K562 (cell line): ENCODE data around the gene ANAPC16. TPM values are rescaled to one million over a fixed set of nuclear protein-coding genes. Genes with fewer than 3 reads are reported as not detected.
A peak's percentile ranks its signal among the peaks of the same experiment; 100 is the strongest.

Experiments
- C11orf30 ChIP-seq: fragments of 450-650 bp; IDR thresholded peaks from 2 replicates; pipeline ENCODE4 v1.6.1; 2016; ENCODE audit warnings: low read depth, mild to moderate bottlenecking
- CUX1 ChIP-seq: fragments of 200-800 bp; sonication (Bioruptor generic); IDR thresholded peaks from 2 replicates; pipeline ENCODE4 v1.6.1; 2016; ENCODE audit warnings: missing genetic modification characterization, missing compliant biosample characterization
- DDX20 ChIP-seq: fragments of 450-650 bp; IDR thresholded peaks from 2 replicates; pipeline ENCODE4 v1.6.1; 2016; ENCODE audit warnings: missing genetic modification characterization, low read depth, mild to moderate bottlenecking, missing compliant biosample characterization, moderate library complexity
- EZH2 ChIP-seq: IDR thresholded peaks from 2 replicates; pipeline ENCODE4 v1.6.1; 2012; ENCODE audit warnings: low read depth, mild to moderate bottlenecking, inconsistent platforms, low read length, borderline replicate concordance
- FOXA1 ChIP-seq: fragments of 450-650 bp; IDR thresholded peaks from 2 replicates; pipeline ENCODE4 v1.6.1; 2016; ENCODE audit warnings: mild to moderate bottlenecking, borderline replicate concordance
- FUS ChIP-seq: fragments of 200-400 bp; formaldehyde crosslinking; optimal IDR thresholded peaks from 2 replicates; pipeline ENCODE3; 2017; ENCODE audit warnings: low read depth, low read length
- HDGF ChIP-seq: fragments of 450-650 bp; IDR thresholded peaks from 2 replicates; pipeline ENCODE4 v1.6.1; 2016
- HNRNPLL ChIP-seq: fragments of 200-400 bp; formaldehyde crosslinking; IDR thresholded peaks from 2 replicates; pipeline ENCODE4 v1.6.1; 2017; ENCODE audit warnings: low read length, low read depth, mild to moderate bottlenecking; ENCODE audit not compliant: poor library complexity, severe bottlenecking
- HOMEZ ChIP-seq: fragments of 250-450 bp; sonication (Bioruptor Pico); IDR thresholded peaks from 2 replicates; pipeline ENCODE4 v1.4.0; 2020; ENCODE audit warnings: mild to moderate bottlenecking, moderate library complexity
- MAFK ChIP-seq: IDR thresholded peaks from 2 replicates; pipeline ENCODE4 v1.6.1; 2011; ENCODE audit warnings: low read length, improper control_type of control experiment
- MEF2D ChIP-seq: conservative IDR thresholded peaks from 2 replicates; pipeline ENCODE4 v1.6.1; 2016; ENCODE audit warnings: low read depth, missing genetic modification characterization, missing compliant biosample characterization
- NCOA2 ChIP-seq, 2 experiments: fragments of 450-650 bp; IDR thresholded peaks; 2 replicates each; pipeline ENCODE4 v1.6.1; 2018; ENCODE audit warnings: mild to moderate bottlenecking in 2 of 2, moderate library complexity in 1 of 2; ENCODE audit not compliant: partially characterized antibody in 2 of 2
- NFYB ChIP-seq: IDR thresholded peaks from 2 replicates; pipeline ENCODE4 v1.6.1; 2011; ENCODE audit warnings: mild to moderate bottlenecking, moderate library complexity; ENCODE audit not compliant: insufficient read length; ENCODE audit errors: extremely low read depth
- PCBP1 ChIP-seq: fragments of 200-400 bp; formaldehyde crosslinking; IDR thresholded peaks from 2 replicates; pipeline ENCODE4 v1.6.1; 2018; ENCODE audit warnings: mild to moderate bottlenecking, low read depth, low read length; ENCODE audit not compliant: poor library complexity, severe bottlenecking
- PHTF2 ChIP-seq: fragments of 250-450 bp; sonication (Bioruptor Pico); IDR thresholded peaks from 2 replicates; pipeline ENCODE4 v1.5.0; 2021; ENCODE audit warnings: mild to moderate bottlenecking
- PML ChIP-seq: IDR thresholded peaks from 2 replicates; pipeline ENCODE4 v1.6.1; 2012; ENCODE audit warnings: low read length, inconsistent platforms
- RAD51 ChIP-seq: fragments of 450-650 bp; IDR thresholded peaks from 2 replicates; pipeline ENCODE4 v1.7.1; 2016; ENCODE audit warnings: low read depth, mild to moderate bottlenecking, borderline replicate concordance
- SETDB1 ChIP-seq: IDR thresholded peaks from one replicate; pipeline ENCODE4 v1.6.1; 2012; ENCODE audit warnings: low read length, control low read depth, inconsistent platforms
- SIX5 ChIP-seq, 2 experiments: IDR thresholded peaks; 2 replicates each; pipeline ENCODE4 v1.6.1; 2011; ENCODE audit warnings: low read length in 2 of 2, borderline replicate concordance in 1 of 2, low read depth in 1 of 2, mild to moderate bottlenecking in 1 of 2, moderate library complexity in 1 of 2; ENCODE audit not compliant: insufficient read depth in 1 of 2
- SMAD2 ChIP-seq: fragments of 150-350 bp; IDR thresholded peaks from 2 replicates; pipeline ENCODE4 v1.6.1; 2014; ENCODE audit warnings: low read depth, mild to moderate bottlenecking, low read length
- TRIM24 ChIP-seq, 2 experiments: fragments of 450-650 bp; IDR thresholded peaks; 2 replicates each; pipeline ENCODE4 v1.6.1; 2016
- ZNF316 ChIP-seq: fragments of 450-650 bp; IDR thresholded peaks from 2 replicates; pipeline ENCODE4 v1.6.1; 2016
- ZNF395 ChIP-seq: fragments of 200-800 bp; sonication (Bioruptor generic); IDR thresholded peaks from 2 replicates; pipeline ENCODE4 v1.6.1; 2017; ENCODE audit warnings: missing genetic modification characterization, missing compliant biosample characterization
- ZNF436 ChIP-seq: fragments of 250-450, 450-650 bp; sonication (Bioruptor Pico); formaldehyde crosslinking; IDR thresholded peaks from 2 replicates; pipeline ENCODE4 v1.7.0; 2020; ENCODE audit warnings: mild to moderate bottlenecking
- polyA plus RNA-seq, 8 experiments: library from polyadenylated mRNA; depleted of rRNA in 4 of 8; stranded (reverse) in 5 of 8; unstranded in 3 of 8; fragments of >200 nt; fragmentation: Nextera tagmentation in 2 of 8; fragmentation: Illumina TruSeq in 1 of 8; extraction: Ambion mirVana in 2 of 8; extraction: Trizol in 1 of 8; gene quantifications; 2 replicates each; pipeline versions ENCODE4 v1.2.1 to v1.2.3, GENCODE V29; 2011 to 2014; ENCODE audit warnings: inconsistent platforms in 1 of 8, missing spikeins in 1 of 8
- total RNA-seq, 7 experiments: library from RNA; depleted of rRNA in 6 of 7; stranded (reverse); fragments of >200 nt in 6 of 7; fragmentation: Illumina TruSeq in 2 of 7; extraction: Trizol in 2 of 7; gene quantifications; 2 replicates each; pipeline versions ENCODE4 v1.2.1 to v1.2.3, GENCODE V29; 2011 to 2021; ENCODE audit warnings: low replicate concordance in 1 of 7

The ANAPC16 gene
- total and polyA plus RNA-seq, 9 of the 15 experiments (the other 6 are each of a cell fraction or from before 2014, with no cell fraction given) = 42.6 to 208 (median 108) TPM

- TF ChIP-seq HNRNPLL (no peak), RAD51 (no peak), NFYB (no peak), SIX5 (IDR thresholded peaks at IDR 0.05; ENCODE audit: borderline replicate concordance in 1 of 2, insufficient read depth in 1 of 2, low read depth in 1 of 2, low read length in 2 of 2) (no peak), FUS (no peak), DDX20 (tag) (no peak), CUX1 (CRISPR knock-in tag) (no peak), HOMEZ (CRISPR knock-in tag) (no peak), SMAD2 (no peak), MAFK (peak; percentile 46; the same call in 1 of the 2 replicates), PHTF2 (CRISPR knock-in tag) (no peak), NCOA2 (IDR thresholded peaks at IDR 0.05; ENCODE audit: partially characterized antibody in 2 of 2) (no peak), ZNF395 (CRISPR knock-in tag) (no peak), HDGF (no peak), ZNF436 (CRISPR knock-in tag) (no peak), TRIM24 (IDR thresholded peaks at IDR 0.05) (no peak), EZH2 (no peak), PML (no peak), PCBP1 (no peak), MEF2D (tag) (no peak), ZNF316 (peak; percentile 93), C11orf30 (peak; percentile 87), FOXA1 (no peak), SETDB1 (no peak)
Measured at GRCh38 chr10:72175149-72175548, 40.7 kb upstream of the ANAPC16 start (continued).
